ENCODE data around the gene ZNF552.
"Not testable (repeated sequence)": the region's sequence is repeated elsewhere in the genome, so short reads cannot be mapped to it uniquely, and the experiment has no call there.

ZNF552 gene

DNA sequence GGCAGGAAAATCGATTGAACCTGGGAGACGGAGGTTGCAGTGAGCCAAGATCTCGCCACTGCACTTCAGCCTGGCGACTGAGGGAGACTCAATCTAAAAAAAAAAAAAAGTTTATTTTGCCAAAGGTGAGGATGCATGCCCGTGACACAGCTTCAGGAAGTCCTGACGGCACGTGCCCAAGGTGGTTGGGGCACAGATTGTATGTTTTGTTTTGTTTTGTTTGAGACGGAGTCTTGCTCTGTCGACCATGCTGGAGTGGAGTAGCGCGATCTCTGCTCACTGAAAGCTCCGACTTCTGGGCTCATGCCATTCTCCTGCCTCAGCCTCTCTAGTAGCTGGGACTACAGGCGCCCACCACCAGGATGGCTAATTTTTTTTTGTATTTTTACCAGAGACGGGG, 3.3 kb upstream of the ZNF552 start:
- DNase-seq, result no peak

DNA sequence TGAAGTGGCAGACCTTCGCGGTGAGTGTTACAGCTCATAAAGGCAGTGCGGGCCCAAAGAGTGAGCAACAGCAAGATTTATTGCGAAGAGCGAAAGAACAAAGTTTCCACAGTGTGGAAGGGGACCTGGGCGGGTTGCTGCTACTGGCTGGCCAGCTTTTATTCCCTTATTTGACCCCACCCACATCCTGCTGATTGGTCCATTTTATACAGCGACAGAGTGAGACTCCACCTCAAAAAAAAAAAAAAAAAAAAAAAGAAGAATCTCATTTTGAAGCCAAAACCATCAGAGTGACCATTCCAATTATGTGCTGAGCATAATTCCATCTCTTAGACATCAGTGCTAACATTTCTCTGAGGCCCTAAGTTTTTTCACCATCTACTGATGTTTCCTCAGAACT, 1.9 kb upstream of the ZNF552 start:
- no peak for DNase-seq

DNA sequence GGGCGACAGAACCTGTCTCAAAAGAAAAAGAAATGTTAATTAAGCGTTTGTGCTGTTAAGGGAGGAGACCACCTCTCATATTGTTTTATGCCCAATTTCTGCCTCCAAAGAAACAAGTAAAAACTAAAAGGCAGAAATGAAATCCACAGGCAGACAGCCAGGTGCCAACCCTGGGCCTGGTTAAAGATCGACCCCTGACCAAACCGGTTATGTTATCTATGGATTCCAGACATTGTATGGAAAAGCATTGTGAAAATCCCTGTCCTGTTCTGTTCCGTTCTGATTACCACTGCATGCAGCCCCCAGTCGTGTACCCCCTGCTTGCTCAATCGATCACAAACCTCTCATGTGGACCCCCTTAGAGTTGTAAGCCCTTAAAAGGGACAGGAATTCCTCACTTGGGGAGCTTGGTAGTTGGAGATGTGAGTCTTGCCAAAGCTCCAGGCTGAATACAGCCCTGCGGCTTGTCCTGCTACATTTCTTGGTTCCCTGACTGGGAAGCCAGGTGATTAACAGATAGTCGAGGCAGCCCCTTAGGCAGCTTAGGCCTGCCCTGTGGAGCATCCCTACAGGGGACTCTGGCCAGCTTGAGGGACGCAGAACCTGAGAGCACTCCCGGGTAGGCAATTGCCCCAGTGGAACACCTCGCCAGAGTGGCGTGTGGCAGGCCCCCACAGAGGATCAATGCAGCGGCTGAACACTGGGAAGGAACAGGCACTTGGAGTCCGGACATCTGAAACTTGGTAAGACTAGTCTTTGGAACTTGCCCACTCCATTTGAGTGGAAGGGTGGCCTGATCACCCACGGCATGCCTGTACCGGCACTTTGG, 748 bp upstream of the ZNF552 start:
- DNase-seq, result no peak

DNA sequence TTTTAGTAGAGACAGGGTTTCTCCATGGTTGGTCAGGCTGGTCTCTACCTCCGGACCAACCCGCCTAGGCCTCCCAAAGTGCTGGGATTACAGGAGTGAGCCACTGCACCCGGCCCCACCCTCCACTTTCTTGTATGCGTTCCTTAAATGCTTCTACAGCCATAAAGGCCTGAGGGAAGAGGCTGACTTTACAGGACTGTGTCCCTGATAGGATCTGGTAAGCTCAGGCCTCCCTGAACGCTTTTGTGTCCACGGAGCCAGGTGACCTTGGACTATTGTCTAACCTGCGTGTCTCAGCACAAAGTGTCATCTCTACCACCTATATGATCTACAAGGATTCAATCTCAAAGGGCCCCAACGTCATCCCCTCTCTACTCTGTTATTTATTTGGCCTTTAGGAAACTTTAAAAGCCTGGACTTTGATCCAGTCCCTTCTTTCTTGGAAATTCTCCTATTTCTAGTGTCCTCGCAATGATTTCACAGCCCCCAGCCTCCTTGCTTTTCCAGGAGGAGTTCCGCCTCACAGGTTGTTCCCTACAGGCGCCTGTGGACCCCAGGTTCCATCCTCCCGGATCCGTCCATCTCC, 701 bp downstream of the ZNF552 start:
- DNase-seq, result no peak

DNA sequence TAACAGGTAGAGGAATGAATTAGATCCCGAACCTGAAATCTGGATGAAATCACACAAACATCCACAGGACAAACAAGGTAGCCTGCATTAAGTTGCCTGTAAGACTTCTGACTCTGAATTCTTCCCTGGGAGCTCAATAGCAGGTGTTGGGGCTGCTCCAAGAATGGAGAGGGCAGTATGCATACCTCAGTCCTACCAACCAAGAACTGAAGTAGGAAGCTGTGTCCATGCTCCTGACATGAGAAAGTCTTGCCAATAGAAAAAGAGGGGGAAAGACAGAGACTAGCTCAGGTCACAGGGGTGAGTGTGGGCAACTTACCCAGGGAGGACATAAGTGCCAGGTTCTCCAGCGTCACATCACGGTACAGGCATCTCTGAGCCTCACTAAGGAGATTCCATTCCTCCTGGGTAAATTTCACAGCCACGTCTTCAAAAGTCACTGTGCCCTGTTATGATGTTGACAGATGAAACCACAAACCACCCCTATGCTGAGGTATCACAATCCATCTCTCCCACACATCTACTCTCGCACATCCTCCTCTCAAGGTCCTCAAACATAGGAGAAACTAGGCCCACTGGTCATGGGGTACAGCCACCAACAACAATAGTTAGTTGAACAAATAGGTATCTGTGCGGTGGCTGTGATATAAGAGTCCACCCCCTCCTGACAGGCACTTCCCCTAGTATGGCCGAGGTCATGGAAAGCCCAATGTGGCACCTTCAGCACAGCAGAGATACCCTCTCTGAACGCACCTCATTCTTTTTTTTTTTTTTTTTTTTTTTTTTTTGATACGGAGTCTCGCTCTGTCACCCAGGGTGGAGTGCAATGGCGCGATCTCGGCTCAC, 1.5 kb downstream of the ZNF552 start:
- DNase-seq, result not testable (repeated sequence)

DNA sequence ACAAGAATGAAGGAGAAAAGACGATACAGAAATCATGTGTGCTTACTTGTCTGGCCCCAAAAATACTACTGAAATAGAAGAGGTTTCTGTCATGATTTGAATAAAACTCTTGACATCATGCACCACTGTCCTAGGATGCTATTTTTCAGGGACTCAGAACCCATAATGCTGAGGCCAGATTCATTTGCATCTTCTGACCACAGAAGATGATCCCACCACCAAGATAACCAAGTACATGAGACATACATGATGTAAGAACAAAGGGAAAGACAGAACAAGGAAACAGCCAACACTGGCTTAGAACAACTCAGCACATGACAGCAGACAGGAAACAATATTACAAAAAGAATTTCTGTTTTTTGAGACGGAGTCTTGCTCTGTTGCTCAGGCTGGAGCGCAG, 2.5 kb downstream of the ZNF552 start:
- DNase-seq, result no peak

DNA sequence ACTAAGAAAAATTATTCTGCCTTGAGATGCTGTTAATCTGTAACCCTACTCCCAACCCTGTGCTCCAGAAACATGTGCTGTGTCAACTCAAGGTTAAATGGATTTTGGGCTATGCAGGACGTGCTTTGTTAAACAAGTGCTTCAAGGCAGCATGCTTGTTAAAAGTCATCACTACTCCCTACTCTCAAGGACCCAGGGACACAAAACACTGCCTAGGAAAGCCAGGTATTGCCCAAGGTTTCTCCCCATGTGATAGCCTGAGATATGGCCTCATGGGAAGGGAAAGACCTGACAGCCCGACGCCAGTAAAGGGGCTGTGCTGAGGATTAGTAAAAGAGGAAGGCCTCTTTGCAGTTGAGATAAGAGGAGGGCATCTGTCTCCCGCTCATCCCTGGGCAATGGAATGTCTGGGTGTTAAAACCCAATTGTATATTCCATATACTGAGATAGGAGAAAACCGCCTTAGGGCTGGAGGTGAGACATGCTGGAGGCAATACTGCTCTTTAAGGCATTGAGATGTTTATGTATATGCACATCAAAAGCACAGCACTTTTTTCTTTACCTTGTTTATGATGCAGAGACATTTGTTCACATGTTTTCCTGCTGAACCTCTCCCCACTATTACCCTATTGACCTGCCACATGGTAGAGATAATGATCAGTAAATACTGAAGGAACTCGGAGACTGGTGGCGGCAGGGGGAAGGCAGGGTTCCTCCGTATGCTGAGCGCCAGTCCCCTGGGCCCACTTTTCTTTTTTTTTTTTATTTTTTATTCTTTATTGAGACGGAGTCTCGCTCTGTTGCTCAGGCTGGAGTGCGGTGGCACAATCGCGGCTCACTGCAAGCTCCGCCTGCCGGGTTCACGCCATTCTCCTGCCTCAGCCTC, 4.1 kb downstream of the ZNF552 start:
- DNase-seq, result not testable (repeated sequence)

DNA sequence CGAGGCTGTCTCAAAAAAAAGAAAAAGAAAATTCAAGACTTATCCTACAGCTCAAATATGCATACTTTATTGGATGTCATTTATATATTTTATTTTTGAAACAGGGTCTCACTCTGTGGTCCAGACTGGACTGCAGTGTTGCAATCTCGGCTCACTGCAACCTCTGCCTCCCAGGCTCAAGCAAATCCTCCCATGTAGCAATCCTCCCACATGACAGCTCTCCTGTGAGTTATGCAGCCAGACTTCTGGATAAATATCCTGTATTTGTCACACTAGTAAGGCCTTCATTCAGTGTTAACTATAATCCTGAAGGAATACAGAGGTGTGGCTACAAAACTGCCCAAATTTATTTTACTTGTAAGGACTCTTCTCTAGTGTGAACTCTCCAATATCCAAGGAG, 7.2 kb downstream of the ZNF552 start:
- no peak for DNase-seq

DNA sequence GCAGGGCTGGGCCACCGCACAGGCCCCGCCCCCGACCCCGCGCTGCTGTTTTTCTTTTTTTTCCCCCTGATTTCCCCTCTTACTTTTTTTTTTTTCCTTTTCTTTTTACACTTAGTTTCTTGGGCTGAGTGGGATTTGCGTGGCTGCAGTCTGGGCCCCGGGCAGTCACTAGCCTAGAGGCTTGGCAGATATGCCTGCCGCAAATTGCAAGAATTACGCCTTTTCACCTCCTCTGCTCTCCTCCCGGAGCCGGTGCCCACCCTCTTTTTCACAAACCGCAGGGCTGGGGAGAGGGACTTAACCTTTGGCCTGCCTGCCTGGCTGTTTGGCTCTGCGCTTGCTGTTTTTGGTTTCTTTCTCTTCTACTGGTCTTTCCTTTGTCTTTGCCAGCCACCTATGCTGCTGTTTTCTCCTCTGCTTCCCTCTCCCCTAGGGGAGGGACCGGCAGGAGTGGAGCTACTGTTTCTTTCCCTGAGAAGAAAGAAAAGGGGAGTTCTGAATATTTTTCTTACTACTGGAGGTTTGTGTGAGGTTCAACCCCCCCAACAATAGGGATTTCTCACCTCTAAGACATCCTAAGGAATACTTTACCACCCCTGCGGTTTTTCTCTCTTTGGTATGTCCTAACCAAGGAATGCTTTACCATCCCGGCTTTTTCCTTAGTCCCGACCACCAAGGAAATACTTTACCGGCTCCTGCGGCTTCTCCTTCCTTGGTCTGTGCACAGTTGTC, 11.0 kb downstream of the ZNF552 start:
- peak; percentile 23 for DNase-seq

DNA sequence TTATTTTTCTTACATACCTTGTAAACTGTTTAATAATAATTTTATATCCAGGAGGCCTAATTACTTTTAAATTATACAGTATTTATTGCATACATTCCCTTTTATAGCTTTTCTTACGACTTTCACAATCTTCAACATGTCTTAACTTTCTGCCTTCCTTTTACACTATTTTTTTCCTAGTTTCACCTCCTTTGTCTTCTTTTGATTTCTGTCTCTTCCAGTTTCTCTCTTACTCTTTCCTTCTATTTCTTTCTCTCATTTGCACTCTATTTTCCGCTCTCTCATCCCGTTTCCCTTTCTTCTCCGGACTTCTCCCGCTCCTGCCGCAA, 11.5 kb downstream of the ZNF552 start:
- DNase-seq, result no peak

DNA sequence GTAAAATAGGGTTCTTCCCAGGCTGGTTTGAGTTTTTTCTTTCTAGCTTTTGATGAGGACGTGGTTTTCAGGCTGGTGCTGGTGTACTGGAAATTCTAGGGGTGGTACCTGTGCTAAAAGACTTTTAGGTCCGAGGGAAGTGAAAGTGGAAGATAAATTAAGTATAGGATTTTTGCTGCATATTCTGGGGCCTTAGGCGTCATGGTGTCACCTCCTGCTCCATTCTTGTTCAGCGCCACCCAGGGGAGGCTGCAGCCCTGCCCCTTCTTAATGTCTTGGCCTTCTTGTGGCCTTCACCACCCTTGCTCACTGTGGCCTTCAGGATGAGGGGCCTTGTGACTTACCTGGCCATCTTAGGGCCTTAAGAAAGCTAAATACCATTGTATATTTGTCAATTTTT, 12.4 kb downstream of the ZNF552 start:
- DNase-seq, result no peak

DNA sequence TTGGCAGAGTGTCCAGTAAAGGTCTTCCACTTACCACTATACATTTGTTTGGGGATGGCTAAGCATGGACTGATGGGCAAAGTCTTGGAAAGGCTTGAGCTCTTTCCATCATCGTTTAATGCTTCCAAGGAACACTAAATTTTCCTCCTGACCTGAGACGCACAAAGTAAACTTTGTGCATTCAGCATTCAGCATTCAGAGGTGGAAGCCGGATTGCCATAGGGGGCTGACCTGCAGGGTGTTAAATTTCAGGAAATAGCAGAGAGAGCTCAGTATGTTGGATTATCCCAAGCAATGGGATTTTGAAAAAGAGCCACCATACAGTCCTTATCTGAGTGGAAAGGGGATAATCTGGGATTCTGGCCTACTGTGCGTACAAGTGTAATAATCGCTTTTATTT, 14.0 kb downstream of the ZNF552 start:
- DNase-seq, result no peak

DNA sequence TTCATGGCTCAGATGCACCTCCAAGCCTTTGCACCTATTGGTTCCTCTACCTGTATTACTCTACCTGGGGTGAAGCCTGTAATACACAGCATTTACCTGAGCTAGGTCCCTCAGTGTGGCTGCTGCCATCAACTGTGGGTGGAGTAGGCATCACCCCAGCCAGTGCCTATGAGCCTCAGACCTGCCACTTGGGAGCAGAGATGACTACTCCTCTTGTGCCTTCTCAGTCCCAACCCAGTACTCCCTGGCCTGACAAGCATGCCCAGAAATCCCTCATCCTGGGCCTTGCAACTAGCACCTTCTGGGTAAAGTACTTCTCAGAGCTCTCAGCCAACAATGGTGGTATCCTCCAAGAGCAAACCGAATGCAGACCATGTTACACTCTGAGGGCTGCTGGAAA, 18.1 kb downstream of the ZNF552 start:
- DNase-seq, result not testable (repeated sequence)

DNA sequence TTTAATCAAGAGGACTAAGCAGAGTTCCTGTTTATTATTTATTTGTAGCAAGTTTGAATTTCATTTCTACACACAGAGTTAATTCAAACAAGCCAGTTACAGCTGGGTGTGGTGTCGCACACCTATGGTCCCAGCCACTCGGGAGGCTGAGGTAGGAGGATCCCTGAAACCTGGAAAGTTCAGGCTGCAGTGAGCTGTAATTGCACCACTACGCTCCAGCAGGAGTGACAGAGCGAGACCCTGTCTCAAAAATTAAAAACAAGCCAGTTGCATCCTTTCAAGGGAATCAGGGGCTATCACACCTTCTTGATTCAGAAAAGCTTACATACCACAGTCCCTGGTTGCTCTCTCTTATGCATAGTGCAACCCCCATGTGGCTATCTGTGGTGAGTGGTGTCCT, 25.4 kb downstream of the ZNF552 start:
- no peak for DNase-seq

DNA sequence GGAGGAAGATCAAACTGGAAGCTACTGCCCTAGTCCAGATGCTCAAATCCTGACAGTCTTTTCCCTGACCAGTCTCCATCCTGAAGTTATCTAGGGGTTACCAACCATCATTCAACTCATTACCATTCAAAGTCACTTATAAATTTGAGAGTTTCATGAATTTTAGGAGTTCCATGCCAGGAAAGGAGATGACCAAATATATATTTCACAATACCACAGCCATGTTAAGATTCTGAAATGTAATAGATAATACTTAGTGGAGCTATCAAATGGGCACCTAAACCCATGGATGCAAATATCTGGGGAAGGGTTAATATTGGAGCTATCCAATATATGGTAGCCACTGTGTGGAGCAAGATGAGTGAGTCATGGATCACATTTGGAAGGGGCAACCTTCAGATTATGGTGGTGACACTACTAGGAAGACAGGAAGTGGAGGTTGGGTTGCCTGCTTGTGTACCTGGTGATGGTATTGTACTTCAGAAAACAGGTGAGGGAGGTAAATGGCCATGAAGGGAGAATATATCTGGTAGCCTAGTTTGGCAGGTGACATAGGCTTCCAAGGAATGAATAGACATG, 26.5 kb downstream of the ZNF552 start:
- DNase-seq, result no peak

DNA sequence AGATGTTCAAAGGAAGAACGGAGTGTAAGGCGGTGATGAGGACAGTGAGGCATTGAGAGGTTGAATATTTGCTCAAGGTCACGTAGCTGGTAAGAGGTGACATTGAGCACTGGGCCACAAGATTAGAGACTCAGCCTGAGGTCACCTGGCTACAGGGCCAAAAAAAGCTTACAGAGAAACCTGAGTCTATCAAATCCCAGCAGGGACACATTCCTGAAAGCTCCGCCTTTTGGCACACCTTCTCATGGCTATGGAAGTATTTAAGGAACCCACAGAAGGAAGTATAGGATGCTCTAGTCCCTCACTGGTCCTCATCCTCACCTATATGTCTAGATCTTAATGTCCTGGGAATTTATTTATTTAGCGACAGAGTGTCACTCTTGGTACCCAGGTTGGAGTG, 27.8 kb downstream of the ZNF552 start:
- DNase-seq, result no peak

DNA sequence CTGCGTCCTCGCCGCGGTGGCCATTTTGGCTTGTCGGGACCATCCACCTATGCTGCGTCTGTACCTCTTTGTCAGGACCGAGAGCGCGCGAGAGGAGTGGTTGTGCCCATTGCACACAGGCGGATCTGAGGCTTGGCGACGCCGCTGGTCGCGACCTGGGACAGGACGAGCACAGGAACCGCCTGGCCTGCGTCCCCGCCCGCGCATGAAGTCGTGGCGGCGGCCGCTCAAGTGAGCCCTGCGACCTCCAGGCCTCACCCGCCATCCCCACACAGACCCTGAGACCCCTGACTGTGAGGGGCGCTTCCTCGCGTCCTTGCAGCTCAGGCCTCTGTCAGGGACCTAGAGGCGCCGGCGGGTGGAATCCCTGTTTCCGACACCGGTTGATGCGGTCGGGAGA, 28.4 kb downstream of the ZNF552 start:
- no peak for DNase-seq

DNA sequence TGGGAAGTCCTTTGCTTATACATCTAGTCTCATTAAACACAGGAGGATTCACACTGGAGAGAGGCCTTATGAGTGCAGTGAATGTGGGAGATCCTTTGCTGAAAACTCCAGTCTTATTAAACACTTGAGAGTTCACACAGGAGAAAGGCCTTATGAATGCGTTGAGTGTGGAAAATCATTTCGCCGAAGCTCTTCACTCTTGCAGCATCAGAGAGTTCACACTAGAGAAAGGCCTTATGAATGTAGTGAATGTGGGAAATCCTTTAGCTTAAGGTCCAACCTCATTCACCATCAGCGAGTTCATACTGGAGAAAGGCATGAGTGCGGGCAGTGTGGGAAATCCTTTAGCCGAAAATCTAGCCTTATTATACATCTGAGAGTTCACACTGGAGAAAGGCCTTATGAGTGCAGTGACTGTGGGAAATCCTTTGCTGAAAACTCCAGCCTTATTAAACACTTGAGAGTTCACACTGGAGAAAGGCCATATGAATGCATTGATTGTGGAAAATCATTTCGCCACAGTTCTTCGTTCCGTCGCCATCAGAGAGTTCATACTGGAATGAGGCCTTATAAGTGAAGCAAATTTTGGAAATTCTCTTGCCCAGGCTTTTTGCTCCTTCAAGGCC, 35.4 kb downstream of the ZNF552 start:
- no peak for DNase-seq

DNA sequence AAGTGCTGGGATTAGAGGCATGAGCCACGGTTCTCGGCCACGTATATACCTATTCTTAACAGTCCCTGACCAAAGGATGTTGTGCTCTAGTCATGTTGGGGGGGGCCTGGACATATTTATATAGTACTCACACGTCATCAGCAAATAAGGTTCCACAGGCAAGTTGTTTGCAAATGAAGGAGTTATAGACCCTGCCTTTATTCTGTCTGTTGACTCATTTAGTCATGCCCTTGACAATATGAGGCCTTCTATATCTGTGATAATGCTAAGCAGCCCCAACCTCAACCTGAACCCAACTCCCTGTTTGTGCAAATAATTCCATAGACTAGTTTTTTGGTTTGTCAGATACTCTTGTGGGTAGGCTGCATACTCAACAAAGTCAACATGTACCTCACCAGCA, 36.4 kb downstream of the ZNF552 start:
- DNase-seq, result no peak

DNA sequence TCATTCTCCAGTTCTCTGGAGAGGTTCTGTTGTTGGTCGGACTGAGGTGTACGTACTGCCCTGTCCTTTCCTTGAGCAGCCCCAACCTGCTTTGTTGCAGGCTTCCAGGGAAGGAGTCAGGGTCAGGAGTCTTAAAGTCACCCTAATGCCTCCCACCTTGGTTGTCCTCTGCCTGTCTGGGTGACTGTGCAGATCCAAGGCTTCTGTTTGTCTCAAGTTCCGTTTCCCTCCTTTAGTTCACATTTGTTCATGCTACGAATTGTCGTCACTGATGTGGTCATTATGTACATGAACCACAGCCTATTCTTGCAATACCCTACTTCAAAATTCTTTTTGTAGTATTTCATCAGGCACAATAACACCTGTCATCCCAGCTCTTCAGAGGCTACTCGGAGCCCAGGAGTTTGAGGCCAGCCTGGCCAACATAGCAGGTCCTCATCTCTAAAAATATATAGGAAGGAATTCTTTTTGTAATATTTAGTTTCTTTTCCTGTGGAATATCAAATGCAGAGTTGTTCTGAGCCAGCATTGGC, 37.9 kb downstream of the ZNF552 start:
- DNase-seq, result no peak

DNA sequence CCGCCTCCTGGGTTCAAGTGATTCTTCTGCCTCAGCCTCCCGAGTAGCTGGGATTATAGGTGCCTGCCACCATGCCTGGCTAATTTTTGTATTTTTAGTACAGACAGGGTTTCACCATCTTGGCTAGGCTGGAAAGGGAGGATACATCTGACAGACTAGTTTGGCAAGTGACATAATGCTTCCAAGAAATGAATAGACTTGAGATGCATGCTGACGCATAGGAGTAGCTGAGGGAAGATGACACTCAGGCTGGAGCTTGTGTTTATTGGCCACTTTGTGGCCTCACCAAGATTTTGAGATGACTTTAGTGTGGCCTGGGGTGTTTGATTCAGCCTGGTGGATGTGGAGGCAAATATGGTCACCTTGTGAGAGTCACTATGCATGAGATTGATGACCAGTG, 41.2 kb downstream of the ZNF552 start:
- no peak for DNase-seq

All from NCI-H69 (cell line).